ENCODE results near the gene HHIP.

The HHIP gene

DNA sequence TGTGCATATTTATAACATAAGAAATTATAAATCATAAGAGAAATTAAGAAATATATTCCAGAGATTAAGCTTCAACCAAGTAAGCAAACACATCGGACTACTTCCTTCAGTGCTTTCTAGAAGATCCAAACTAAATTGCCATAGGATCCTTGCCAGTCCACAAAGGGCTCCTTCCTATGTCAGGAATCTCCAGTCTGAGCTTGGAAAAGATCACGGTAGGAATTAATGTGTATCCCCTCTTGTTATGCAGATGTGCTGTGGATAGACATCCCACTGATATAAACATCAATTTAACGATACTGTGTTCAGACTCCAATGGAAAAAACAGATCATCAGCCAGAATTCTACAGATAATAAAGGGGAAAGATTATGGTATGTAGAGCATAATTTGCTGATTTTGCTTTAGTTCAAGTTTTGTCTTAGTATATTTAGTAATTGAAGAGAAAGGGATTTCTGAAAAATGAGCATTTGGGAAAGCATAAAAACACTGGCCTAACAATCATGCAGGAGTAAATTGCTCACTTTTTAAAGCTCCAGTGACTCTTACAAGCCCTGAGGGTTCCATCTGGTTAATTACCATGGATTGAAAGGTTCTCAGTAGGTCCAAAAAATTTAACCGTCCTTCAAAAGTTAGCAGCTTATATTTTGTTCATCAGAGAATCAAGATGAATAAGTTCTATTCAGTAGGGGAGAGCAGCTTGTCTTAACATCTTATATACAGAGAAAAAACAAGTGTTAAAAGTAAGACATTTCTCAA is 65.9 kb downstream of the HHIP start:
- no peak overlapping the region for H3K4me3 ChIP-seq (replicated peaks; ENCODE audit: low read depth, low read length)
- no peak for DNase-seq (ENCODE audit: extremely low read depth, low read depth)
- no peak for TF ChIP-seq CTCF (IDR thresholded peaks at IDR 0.05; ENCODE audit: low read depth, low read length, missing control alignments)

GRCh38 chr4:144712775-144713174 is 66.8 kb downstream of the HHIP start:
- TF ChIP-seq CTCF (IDR thresholded peaks at IDR 0.05; ENCODE audit: low read depth, low read length, missing control alignments): no peak
- no peak overlapping the region for H3K4me3 ChIP-seq (replicated peaks; ENCODE audit: low read depth, low read length)
- no peak for DNase-seq (ENCODE audit: extremely low read depth, low read depth)

GRCh38 chr4:144714166-144714565 is 68.2 kb downstream of the HHIP start:
- DNase-seq (ENCODE audit: extremely low read depth, low read depth): no peak
- TF ChIP-seq CTCF (IDR thresholded peaks at IDR 0.05; ENCODE audit: low read depth, low read length, missing control alignments): no peak
- H3K4me3 ChIP-seq (replicated peaks; ENCODE audit: low read depth, low read length): no peak overlapping the region

- H3K4me3 ChIP-seq (replicated peaks; ENCODE audit: low read depth, low read length): no peak overlapping the region
- no peak for DNase-seq (ENCODE audit: extremely low read depth, low read depth)
- TF ChIP-seq CTCF (IDR thresholded peaks at IDR 0.05; ENCODE audit: low read depth, low read length, missing control alignments): no peak
These were observed 69.3 kb downstream of the HHIP start for GRCh38 chr4:144715230-144715629.

DNA sequence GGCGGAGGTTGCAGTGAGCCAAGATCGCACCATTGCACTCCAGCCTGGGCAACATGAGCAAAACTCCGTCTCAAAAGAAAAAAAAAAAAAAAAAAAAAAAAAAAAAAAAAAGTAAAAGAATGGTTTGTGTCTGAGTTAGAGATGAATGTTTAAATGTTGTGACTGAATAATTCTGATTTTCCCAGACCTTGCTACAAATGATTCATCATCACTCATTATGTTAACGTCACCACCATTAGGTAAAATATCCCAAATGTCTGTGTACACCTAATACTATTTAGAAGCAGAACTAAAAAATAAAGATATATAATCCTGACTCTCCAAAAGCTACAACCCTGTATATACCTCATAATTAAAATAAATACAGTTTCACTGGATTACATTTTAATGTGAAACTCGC is 70.8 kb downstream of the HHIP start:
- no peak for DNase-seq (ENCODE audit: extremely low read depth, low read depth)
- no peak overlapping the region for H3K4me3 ChIP-seq (replicated peaks; ENCODE audit: low read depth, low read length)
- no peak for TF ChIP-seq CTCF (IDR thresholded peaks at IDR 0.05; ENCODE audit: low read depth, low read length, missing control alignments)

DNA sequence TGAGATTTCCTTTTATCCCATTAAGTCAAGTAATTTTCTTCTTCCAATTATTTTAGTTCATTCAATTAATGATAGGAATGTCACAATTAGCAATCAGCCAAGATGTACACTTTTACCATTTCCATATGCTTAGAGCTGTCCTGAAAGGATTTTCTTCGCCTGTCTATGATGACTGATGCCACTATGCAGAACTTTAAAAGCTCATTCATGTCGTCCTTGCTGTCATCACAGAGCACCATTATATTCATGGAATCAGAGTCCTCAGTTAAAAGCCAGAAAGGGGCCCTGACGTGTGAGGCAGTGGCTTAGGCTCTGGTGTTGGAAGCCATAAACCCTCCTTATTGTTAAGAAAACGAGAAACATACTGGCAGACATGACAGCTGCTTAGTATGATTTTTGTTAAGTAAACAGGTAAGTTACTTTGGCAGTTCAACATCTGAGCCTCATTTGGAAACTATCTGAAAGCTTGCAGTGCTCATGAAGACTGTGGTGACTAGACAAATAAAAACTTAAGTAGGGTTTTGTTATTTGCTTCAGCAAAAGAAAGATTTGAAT is 73.1 kb downstream of the HHIP start:
- DNase-seq (ENCODE audit: extremely low read depth, low read depth): no peak
- no peak for TF ChIP-seq CTCF (IDR thresholded peaks at IDR 0.05; ENCODE audit: low read depth, low read length, missing control alignments)
- H3K4me3 ChIP-seq (replicated peaks; ENCODE audit: low read depth, low read length): no peak overlapping the region

Measured in HFF-Myc (cell line).